ENCODE data around the gene RIMKLA.

The RIMKLA gene

DNA sequence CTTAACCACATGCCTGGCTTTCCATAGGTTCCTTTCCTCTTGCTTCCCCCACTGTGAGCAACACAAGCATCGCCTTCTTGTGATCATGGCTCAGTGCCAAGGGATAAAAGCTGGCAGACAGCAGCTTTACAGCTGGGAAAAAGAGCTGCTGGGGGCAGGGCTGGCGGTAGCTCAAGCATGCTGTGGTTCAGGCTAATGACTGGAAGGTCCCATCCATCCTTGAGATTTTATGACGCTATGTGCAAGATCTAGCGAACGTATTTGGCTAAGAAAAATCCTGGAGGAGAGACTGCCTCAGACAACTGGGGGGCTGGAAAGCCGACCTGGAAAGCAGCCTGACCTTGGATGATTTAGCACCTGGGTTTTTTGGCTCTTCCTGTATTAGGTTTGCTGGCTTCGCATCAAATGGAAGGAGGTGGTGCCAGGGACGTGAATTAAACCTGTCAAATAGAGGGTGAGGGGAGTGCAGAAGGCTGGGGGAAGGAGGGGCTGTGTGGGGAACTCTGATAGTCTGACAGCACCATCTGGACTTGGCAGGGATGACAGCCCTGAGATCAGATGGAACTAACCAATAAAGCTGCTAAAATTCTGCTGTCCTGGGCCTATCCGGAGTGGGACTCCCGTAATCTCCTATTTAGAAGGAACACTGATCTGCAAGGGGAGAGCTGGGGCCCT lies 40.5 kb downstream of the RIMKLA start:
- Histone ChIP-seq H3K27me3 (ENCODE audit: control insufficient read depth, insufficient read depth, low read length) (no peaks in the 10 kb centered on the region), H3K4me1 (ENCODE audit: control insufficient read depth, insufficient read depth, low read length) (peaks cover 11% of the 10 kb centered on the region), H3K36me3 (ENCODE audit: control insufficient read depth, insufficient read depth, low read length) (no peaks in the 10 kb centered on the region), H3K9me3 (ENCODE audit: control insufficient read depth, insufficient read depth, low read length) (no peaks in the 10 kb centered on the region), H3K9ac (ENCODE audit: low read depth, low read length) (no peak overlapping the region), H3K4me3 (ENCODE audit: low read depth, low read length) (no peak overlapping the region)

DNA sequence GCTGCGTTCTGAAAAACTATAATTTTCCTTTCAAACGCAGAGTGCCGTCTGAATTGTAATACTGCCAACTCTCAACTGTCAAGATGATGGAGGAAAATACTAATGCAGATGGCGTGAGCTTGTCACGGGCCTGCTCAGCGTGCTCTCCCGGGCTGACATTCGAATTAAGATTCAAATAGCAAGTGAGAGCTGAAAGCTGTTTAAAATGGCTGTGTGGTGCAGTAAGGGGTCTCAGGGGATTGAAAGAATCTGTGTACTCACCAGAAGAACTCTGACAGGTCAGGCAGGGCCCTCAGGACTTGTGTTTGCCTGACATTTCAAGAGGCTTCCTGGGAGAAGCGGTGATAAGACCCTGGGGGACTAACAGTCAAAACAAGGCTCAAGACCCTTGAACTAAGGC lies 42.1 kb downstream of the RIMKLA start:
- H3K9me3 ChIP-seq (ENCODE audit: control insufficient read depth, insufficient read depth, low read length): no peaks in the 10 kb centered on the region
- H3K36me3 ChIP-seq (ENCODE audit: control insufficient read depth, insufficient read depth, low read length): no peaks in the 10 kb centered on the region
- no peak overlapping the region for H3K4me3 ChIP-seq (ENCODE audit: low read depth, low read length)
- peaks cover 11% of the 10 kb centered on the region for H3K4me1 ChIP-seq (ENCODE audit: control insufficient read depth, insufficient read depth, low read length)
- H3K27me3 ChIP-seq (ENCODE audit: control insufficient read depth, insufficient read depth, low read length): no peaks in the 10 kb centered on the region
- H3K9ac ChIP-seq (ENCODE audit: low read depth, low read length): no peak overlapping the region

DNA sequence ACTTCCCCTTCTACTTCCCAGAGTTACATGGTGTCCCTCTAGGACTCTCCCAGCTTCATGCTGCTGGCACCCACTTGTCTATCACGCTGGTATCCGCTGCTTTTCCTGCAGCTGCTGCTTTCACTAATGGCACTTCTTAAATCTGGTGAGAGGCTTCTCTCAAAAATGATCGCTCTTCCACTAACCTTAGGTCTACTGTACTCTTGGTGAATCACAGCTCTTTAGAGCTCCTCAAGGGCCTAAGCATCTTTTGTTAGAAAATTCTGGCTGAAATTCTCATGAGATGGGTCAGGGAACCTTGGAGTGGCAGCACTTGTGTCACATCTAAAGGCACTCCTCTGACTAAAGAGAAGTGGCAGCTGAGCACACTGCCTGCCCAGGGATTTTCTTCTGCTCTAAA lies 43.1 kb downstream of the RIMKLA start:
- no peaks in the 10 kb centered on the region for H3K36me3 ChIP-seq (ENCODE audit: control insufficient read depth, insufficient read depth, low read length)
- no peaks in the 10 kb centered on the region for H3K27me3 ChIP-seq (ENCODE audit: control insufficient read depth, insufficient read depth, low read length)
- no peaks in the 10 kb centered on the region for H3K9me3 ChIP-seq (ENCODE audit: control insufficient read depth, insufficient read depth, low read length)
- peaks cover 5% of the 10 kb centered on the region for H3K4me1 ChIP-seq (ENCODE audit: control insufficient read depth, insufficient read depth, low read length)
- no peak overlapping the region for H3K9ac ChIP-seq (ENCODE audit: low read depth, low read length)
- no peak overlapping the region for H3K4me3 ChIP-seq (ENCODE audit: low read depth, low read length)

DNA sequence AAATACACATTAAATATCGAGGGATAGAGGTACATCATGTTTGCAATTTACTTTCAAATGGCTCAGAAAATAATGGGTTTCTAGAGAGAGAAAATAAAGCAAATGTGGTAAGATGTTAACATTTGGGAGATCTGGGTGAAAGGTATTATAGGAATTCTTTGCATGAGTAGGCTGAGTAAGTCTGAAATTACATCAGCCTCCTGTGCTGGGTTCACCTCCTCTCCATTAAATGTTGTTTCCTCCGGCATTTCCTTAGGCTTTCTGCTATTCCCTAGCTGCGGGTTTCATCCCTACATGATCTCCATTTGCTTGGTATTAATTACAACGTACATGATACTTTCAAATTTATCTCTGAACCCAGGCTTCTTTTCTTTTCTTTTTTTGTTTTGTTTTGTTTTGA lies 43.6 kb downstream of the RIMKLA start:
- Histone ChIP-seq H3K27me3 (ENCODE audit: control insufficient read depth, insufficient read depth, low read length) (no peaks in the 10 kb centered on the region), H3K4me3 (ENCODE audit: low read depth, low read length) (no peak overlapping the region), H3K9ac (ENCODE audit: low read depth, low read length) (no peak overlapping the region), H3K4me1 (ENCODE audit: control insufficient read depth, insufficient read depth, low read length) (no peaks in the 10 kb centered on the region), H3K36me3 (ENCODE audit: control insufficient read depth, insufficient read depth, low read length) (no peaks in the 10 kb centered on the region), H3K9me3 (ENCODE audit: control insufficient read depth, insufficient read depth, low read length) (no peaks in the 10 kb centered on the region)

DNA sequence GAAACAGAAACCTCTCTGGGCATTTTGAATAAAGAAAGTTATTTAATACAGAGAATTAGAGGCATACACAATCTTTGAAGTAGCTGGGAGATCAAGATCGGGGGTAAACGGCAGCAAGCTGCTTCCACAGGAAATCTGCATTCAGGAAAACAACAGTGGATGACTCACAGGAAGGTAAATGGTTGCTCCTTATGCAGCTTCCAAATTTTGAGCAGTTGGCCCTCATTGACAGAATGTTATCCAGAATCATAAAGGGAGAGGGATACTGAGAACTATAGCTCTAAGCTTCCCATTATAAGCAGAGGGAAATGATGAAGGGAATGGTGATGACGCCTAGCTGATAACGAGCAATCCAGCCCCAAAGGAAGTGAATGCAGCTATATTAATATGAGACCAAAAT lies 46.6 kb downstream of the RIMKLA start:
- Histone ChIP-seq H3K4me3 (ENCODE audit: low read depth, low read length) (no peak overlapping the region), H3K27me3 (ENCODE audit: control insufficient read depth, insufficient read depth, low read length) (no peaks in the 10 kb centered on the region), H3K4me1 (ENCODE audit: control insufficient read depth, insufficient read depth, low read length) (no peaks in the 10 kb centered on the region), H3K36me3 (ENCODE audit: control insufficient read depth, insufficient read depth, low read length) (no peaks in the 10 kb centered on the region), H3K9ac (ENCODE audit: low read depth, low read length) (no peak overlapping the region), H3K9me3 (ENCODE audit: control insufficient read depth, insufficient read depth, low read length) (no peaks in the 10 kb centered on the region)

DNA sequence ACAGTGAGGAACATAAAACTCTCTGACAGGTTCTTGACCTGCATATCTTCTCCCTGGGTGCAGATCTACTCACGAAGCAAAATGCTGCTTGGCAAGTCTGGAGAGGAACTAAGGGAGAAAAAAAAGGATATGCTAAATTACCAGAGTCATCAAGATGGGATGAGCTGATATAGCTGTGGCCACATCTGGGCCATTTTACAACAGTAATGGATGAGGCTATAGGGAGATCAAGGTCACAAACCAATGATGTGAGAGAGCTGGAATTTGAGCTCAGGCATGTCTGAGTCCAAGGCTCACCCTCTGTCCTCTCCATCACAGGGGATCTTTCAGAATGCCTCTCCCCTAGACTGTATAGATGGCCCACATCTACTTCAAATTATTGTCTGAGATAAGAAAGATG lies 49.0 kb downstream of the RIMKLA start:
- Histone ChIP-seq H3K4me1 (ENCODE audit: control insufficient read depth, insufficient read depth, low read length) (no peaks in the 10 kb centered on the region), H3K9ac (ENCODE audit: low read depth, low read length) (no peak overlapping the region), H3K36me3 (ENCODE audit: control insufficient read depth, insufficient read depth, low read length) (no peaks in the 10 kb centered on the region), H3K4me3 (ENCODE audit: low read depth, low read length) (no peak overlapping the region), H3K9me3 (ENCODE audit: control insufficient read depth, insufficient read depth, low read length) (no peaks in the 10 kb centered on the region), H3K27me3 (ENCODE audit: control insufficient read depth, insufficient read depth, low read length) (no peaks in the 10 kb centered on the region)

DNA sequence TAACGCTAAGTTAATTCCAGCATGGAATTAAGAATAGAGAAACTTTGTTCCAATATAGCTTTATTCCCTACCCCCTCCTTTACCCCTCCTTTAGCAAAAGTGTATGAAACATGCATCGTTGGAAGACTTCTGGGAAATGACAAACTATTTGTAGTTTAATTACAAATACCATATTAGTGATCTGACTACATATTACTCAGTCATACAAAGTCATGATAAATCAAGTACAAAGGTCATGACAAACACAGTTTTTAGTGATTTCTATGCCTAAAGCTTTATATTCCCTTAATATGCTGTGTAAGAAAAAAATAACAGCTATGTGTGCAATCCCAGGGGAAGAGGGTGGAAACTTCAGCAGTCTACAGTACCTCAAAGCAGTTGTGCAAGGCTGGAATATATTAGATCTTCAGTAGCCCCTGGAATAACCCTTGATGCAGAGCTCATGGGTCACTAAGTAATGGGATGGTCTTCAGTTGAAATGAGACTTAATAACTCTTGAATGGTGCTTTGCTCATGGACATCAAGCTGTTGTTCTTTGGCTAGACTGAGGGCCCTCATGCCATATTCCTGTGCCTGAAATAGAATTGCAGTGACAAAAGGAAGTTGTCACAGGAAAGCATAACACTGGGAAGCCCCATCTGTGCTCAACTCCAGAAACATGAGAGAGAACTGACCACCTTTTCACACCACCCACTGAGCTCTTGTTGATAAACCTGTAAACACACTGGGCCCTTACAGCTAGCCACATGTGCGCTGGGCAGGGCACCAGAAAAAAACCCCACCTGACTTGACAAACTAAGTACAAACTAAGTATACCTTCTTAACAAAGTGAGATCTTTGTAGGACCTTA lies 49.9 kb downstream of the RIMKLA start:
- no peaks in the 10 kb centered on the region for H3K36me3 ChIP-seq (ENCODE audit: control insufficient read depth, insufficient read depth, low read length)
- no peak overlapping the region for H3K4me3 ChIP-seq (ENCODE audit: low read depth, low read length)
- no peaks in the 10 kb centered on the region for H3K27me3 ChIP-seq (ENCODE audit: control insufficient read depth, insufficient read depth, low read length)
- H3K9ac ChIP-seq (ENCODE audit: low read depth, low read length): no peak overlapping the region
- no peaks in the 10 kb centered on the region for H3K4me1 ChIP-seq (ENCODE audit: control insufficient read depth, insufficient read depth, low read length)
- H3K9me3 ChIP-seq (ENCODE audit: control insufficient read depth, insufficient read depth, low read length): no peaks in the 10 kb centered on the region

DNA sequence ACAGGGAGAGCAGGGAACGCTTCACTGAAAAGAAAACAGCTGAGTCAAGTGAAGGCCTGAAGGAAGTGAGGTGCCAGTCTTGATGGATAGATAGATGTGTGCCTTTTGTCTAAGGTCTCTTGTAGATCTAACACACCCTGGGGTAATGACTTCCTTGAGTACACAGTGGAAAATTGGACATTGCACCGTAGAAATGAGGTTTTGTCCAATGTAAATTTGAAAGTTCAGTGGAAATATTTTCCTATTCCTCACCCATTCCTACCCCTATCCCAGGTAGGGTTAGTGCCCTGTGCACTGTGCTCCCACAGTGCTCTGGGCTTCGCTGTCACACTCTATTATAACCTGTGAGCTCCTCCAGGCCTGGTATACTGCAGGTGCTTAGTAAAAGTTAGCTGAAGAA lies 50.9 kb downstream of the RIMKLA start:
- Histone ChIP-seq H3K4me3 (ENCODE audit: low read depth, low read length) (no peak overlapping the region), H3K27me3 (ENCODE audit: control insufficient read depth, insufficient read depth, low read length) (no peaks in the 10 kb centered on the region), H3K4me1 (ENCODE audit: control insufficient read depth, insufficient read depth, low read length) (no peaks in the 10 kb centered on the region), H3K9me3 (ENCODE audit: control insufficient read depth, insufficient read depth, low read length) (no peaks in the 10 kb centered on the region), H3K36me3 (ENCODE audit: control insufficient read depth, insufficient read depth, low read length) (no peaks in the 10 kb centered on the region), H3K9ac (ENCODE audit: low read depth, low read length) (no peak overlapping the region)

DNA sequence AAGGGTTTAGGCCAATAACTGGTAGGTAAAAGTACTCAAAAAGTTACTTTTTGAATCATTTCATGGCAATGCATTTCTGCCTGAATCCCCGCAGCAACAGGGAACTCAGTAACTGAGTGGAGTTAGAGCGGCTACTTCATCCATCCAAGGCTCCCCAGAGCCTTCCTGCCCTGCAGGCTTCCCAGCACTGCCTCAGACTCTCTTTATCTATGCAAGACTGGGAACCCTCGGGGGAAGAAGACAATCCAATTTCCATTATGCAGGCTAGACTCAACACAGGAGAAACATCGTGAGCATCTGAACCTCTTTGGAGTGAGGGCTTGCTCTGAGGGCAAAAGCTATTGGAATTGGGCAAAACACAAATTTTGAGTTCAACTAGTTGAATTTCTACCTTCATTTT lies 52.1 kb downstream of the RIMKLA start:
- Histone ChIP-seq H3K4me3 (ENCODE audit: low read depth, low read length) (no peak overlapping the region), H3K27me3 (ENCODE audit: control insufficient read depth, insufficient read depth, low read length) (no peaks in the 10 kb centered on the region), H3K36me3 (ENCODE audit: control insufficient read depth, insufficient read depth, low read length) (no peaks in the 10 kb centered on the region), H3K9ac (ENCODE audit: low read depth, low read length) (no peak overlapping the region), H3K9me3 (ENCODE audit: control insufficient read depth, insufficient read depth, low read length) (no peaks in the 10 kb centered on the region), H3K4me1 (ENCODE audit: control insufficient read depth, insufficient read depth, low read length) (no peaks in the 10 kb centered on the region)

DNA sequence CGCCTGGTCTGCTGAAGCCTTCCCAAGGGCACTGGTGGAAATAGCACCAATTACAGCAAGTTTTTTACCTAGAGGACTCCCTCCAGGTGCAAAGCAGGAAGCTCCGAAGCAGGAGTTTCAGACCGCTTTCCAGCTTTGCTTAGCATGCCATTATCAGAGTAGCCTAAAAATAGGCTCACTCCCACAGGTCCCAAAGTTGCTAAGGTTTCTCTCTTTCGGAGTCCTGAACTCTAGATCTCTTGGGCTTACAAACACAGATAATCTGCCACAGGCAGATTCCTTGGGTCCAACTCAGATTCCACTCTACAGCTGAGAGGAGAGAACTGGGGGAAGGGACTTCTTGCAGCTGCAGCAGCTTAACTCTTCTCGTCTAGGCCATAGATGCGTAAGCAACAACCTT lies 52.8 kb downstream of the RIMKLA start:
- Histone ChIP-seq H3K4me3 (ENCODE audit: low read depth, low read length) (no peak overlapping the region), H3K4me1 (ENCODE audit: control insufficient read depth, insufficient read depth, low read length) (no peaks in the 10 kb centered on the region), H3K9ac (ENCODE audit: low read depth, low read length) (no peak overlapping the region), H3K36me3 (ENCODE audit: control insufficient read depth, insufficient read depth, low read length) (no peaks in the 10 kb centered on the region), H3K27me3 (ENCODE audit: control insufficient read depth, insufficient read depth, low read length) (no peaks in the 10 kb centered on the region), H3K9me3 (ENCODE audit: control insufficient read depth, insufficient read depth, low read length) (no peaks in the 10 kb centered on the region)

DNA sequence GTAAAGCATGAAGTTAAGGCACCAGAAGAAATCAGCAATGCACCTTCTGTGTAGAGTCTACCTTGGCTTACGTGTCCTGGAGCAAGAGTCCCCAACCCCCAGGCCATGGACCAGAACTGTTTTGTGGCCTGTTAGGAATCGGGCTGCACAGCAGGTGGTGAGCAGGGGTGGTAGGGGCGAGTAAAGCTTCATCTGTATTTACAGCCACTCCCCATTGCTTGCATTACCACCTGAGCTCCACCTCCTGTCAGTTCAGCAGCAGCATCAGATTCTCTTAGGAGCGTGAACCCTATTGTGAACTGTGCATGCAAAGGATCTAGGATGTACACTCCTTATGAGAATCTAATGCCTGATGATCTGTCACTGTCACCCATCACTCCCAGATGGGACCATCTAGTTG lies 53.7 kb downstream of the RIMKLA start:
- no peak overlapping the region for H3K9ac ChIP-seq (ENCODE audit: low read depth, low read length)
- no peaks in the 10 kb centered on the region for H3K4me1 ChIP-seq (ENCODE audit: control insufficient read depth, insufficient read depth, low read length)
- H3K9me3 ChIP-seq (ENCODE audit: control insufficient read depth, insufficient read depth, low read length): no peaks in the 10 kb centered on the region

DNA sequence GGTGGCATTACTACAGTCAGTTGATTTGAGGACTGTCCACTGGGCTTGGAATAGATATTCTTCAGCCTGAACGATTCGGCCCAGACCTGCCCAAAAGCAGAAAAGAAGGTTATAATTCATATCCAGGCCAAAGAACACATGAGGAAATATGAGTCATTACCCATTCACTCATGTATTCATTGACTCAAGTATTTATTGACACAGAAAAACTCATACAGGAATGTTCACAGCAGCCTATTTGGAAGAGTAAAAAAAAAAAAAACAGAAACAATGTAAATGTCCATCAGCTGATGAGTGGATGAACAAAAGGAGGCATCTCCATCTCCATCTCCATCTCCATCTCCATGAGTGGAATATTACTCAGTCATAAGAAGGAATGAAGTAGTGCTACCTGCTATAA lies 59.3 kb downstream of the RIMKLA start:
- H3K4me3 ChIP-seq (ENCODE audit: low read depth, low read length): no peak overlapping the region
- no peak overlapping the region for H3K9ac ChIP-seq (ENCODE audit: low read depth, low read length)
- no peaks in the 10 kb centered on the region for H3K4me1 ChIP-seq (ENCODE audit: control insufficient read depth, insufficient read depth, low read length)
- no peaks in the 10 kb centered on the region for H3K36me3 ChIP-seq (ENCODE audit: control insufficient read depth, insufficient read depth, low read length)
- H3K27me3 ChIP-seq (ENCODE audit: control insufficient read depth, insufficient read depth, low read length): no peaks in the 10 kb centered on the region
- no peaks in the 10 kb centered on the region for H3K9me3 ChIP-seq (ENCODE audit: control insufficient read depth, insufficient read depth, low read length)

More for the DNA sequence above, 53.7 kb downstream of the RIMKLA start:
- Histone ChIP-seq H3K4me3 (ENCODE audit: low read depth, low read length) (no peak overlapping the region), H3K27me3 (ENCODE audit: control insufficient read depth, insufficient read depth, low read length) (no peaks in the 10 kb centered on the region), H3K36me3 (ENCODE audit: control insufficient read depth, insufficient read depth, low read length) (no peaks in the 10 kb centered on the region)
